WTC11 (cell line): ENCODE measurements around the gene OR2F2. TPM values are rescaled to one million over a fixed set of nuclear protein-coding genes. Genes with fewer than 3 reads are reported as not detected.

Experiments
- ATAC-seq: fragments of 200-7000 bp; cut with Tn5 transposase; 2 replicates; pipeline ENCODE4 v1.10.0; 2021; ENCODE audit warnings: mild to moderate bottlenecking, moderate library complexity
- CTCF ChIA-PET: fragments of 300-600 bp; sonication (Branson Sonifier 250); formaldehyde crosslinking; loops from one replicate; lab custom pipeline; 2021; ENCODE audit warnings: antibody characterized with exemption; lab: Charles Lee
- POLR2A ChIA-PET: fragments of 350-600 bp; sonication (Branson Sonifier 250); formaldehyde crosslinking; loops from one replicate; lab custom pipeline; 2021; ENCODE audit warnings: antibody characterized with exemption; lab: Charles Lee
- DNase-seq: peaks from one replicate; pipeline ENCODE4 v3.0.0; 2021; ENCODE audit warnings: low spot score
- H3K27ac Mint-ChIP-seq: 2 replicates; pipeline ENCODE4 v1.8.0; 2021; ENCODE audit warnings: mixed read lengths
- H3K27me3 Mint-ChIP-seq: 2 replicates; pipeline ENCODE4 v1.8.0; 2021; ENCODE audit warnings: low read depth, mild to moderate bottlenecking, moderate library complexity, mixed read lengths
- H3K36me3 Mint-ChIP-seq: 2 replicates; pipeline ENCODE4 v1.8.0; 2021; ENCODE audit warnings: mixed read lengths
- H3K4me1 Mint-ChIP-seq: 2 replicates; pipeline ENCODE4 v1.8.0; 2022; ENCODE audit warnings: mixed read lengths
- H3K4me3 Mint-ChIP-seq: 2 replicates; pipeline ENCODE4 v1.8.0; 2021; ENCODE audit warnings: mild to moderate bottlenecking, moderate library complexity, mixed read lengths
- H3K9me3 Mint-ChIP-seq: 2 replicates; pipeline ENCODE4 v1.8.0; 2021; ENCODE audit warnings: mixed read lengths
- CBFB ChIP-seq: sonication (generic); formaldehyde crosslinking; IDR thresholded peaks from 2 replicates; pipeline ENCODE4 v1.8.1; 2022; ENCODE audit warnings: mild to moderate bottlenecking, low read depth, missing genetic modification reagents
- EMX1 ChIP-seq: fragments of 250-450 bp; sonication (Bioruptor Pico); IDR thresholded peaks from 2 replicates; pipeline ENCODE4 v1.8.0; 2021; ENCODE audit warnings: mild to moderate bottlenecking
- FOXJ3 ChIP-seq: sonication (generic); formaldehyde crosslinking; IDR thresholded peaks from 2 replicates; pipeline ENCODE4 v1.9.0; 2021; ENCODE audit warnings: missing genetic modification reagents, mild to moderate bottlenecking, borderline replicate concordance
- FOXK1 ChIP-seq: sonication (generic); formaldehyde crosslinking; IDR thresholded peaks from 2 replicates; pipeline ENCODE4 v1.8.0; 2022; ENCODE audit warnings: mild to moderate bottlenecking, moderate library complexity, missing genetic modification reagents
- JUN ChIP-seq: sonication (generic); formaldehyde crosslinking; IDR thresholded peaks from 2 replicates; pipeline ENCODE4 v1.8.0; 2023; ENCODE audit warnings: mild to moderate bottlenecking, missing genetic modification reagents
- NFYB ChIP-seq: sonication (generic); formaldehyde crosslinking; conservative IDR thresholded peaks from 2 replicates; pipeline ENCODE4 v1.8.0; 2022; ENCODE audit warnings: low read depth, missing genetic modification reagents
- NR3C1 ChIP-seq: sonication (generic); formaldehyde crosslinking; conservative IDR thresholded peaks from 2 replicates; pipeline ENCODE4 v1.8.1; 2023; ENCODE audit warnings: low read depth, mild to moderate bottlenecking, missing genetic modification reagents
- TCF7 ChIP-seq: sonication (generic); formaldehyde crosslinking; IDR thresholded peaks from 2 replicates; pipeline ENCODE4 v1.8.0; 2022; ENCODE audit warnings: mild to moderate bottlenecking, low read depth, missing genetic modification reagents, moderate library complexity
- USF2 ChIP-seq: sonication (generic); formaldehyde crosslinking; IDR thresholded peaks from 2 replicates; pipeline ENCODE4 v1.8.1; 2023; ENCODE audit warnings: mild to moderate bottlenecking, missing genetic modification reagents, moderate library complexity
- ZNF317 ChIP-seq: sonication (generic); formaldehyde crosslinking; IDR thresholded peaks from 2 replicates; pipeline ENCODE4 v1.8.1; 2023; ENCODE audit warnings: low read depth, mild to moderate bottlenecking, moderate library complexity, missing genetic modification reagents, borderline replicate concordance
- ZNF416 ChIP-seq: fragments of 250-450 bp; sonication (Bioruptor Pico); IDR thresholded peaks from 2 replicates; pipeline ENCODE4 v1.9.0; 2021; ENCODE audit warnings: mild to moderate bottlenecking, inconsistent platforms
- ZNF425 ChIP-seq: fragments of 250-450 bp; sonication (Bioruptor Pico); conservative IDR thresholded peaks from 2 replicates; pipeline ENCODE4 v1.9.0; 2021; ENCODE audit warnings: mild to moderate bottlenecking
- total RNA-seq: library from RNA; stranded (reverse); gene quantifications from 3 replicates; pipeline ENCODE4 v1.2.3, GENCODE V29; 2021

Gene OR2F2
- total RNA-seq, 1 experiment from 2014 or later, result not detected

DNA sequence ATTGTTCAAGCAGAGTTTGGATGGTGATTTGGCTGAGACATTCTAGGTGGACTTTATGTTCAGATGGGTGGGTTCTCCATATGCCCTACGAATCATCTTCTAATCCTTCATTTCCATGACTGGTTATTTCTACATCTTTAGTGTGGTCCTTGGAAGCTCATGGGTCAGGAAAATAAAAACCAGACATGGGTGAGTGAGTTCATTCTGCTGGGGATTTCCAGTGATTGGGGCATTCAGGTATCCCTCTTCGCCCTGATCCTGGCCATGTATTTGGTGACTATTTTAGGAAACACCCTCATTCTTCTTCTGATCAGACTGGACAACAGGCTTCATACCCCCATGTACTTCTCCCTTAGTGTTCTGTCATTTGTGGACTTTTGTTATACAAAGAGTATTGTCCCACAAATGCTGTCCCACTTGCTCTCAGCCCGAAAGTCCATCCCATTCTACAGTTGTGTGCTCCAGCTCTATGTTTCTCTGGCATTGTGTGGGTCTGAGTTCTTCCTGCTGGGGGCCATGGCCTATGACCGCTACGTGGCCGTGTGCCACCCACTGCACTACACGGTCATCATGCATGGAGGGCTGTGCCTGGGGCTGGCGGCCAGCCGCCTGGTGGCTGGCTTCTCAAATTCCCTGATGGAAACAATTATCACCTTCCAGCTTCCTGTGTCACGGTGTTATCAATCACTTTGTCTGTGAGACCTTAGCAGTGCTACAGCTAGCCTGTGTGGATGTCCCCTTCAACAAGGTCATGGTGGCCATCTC is 45.9 kb downstream of the OR2F2 start:
- H3K27ac Mint-ChIP-seq, result no peak overlapping the region
- POLR2A ChIA-PET, result no interaction called here

DNA sequence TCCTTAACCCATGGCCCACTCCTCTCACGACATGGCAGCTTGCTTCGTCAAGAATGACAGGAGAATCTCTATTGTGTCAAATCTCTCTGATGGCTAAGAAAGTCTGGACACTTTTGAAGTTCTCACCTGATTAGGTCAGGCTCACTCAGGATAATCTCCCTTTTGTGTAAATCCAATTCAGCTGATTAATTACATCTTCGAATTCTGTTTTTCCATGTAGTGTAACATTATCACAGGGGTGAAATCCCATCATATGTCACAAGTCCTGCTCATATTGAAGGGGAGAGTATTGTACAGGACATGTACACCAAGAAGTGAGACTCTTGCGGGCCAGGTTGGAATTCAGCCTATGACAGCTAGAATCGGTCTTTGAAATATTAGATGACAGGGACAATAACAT is 48.9 kb downstream of the OR2F2 start:
- ATAC-seq, result no peak
- DNase-seq, result no peak
- TF ChIP-seq FOXJ3 (CRISPR knock-in tag) (no peak), EMX1 (CRISPR knock-in tag) (no peak), JUN (CRISPR knock-in tag) (no peak), NR3C1 (CRISPR knock-in tag) (no peak), USF2 (no peak), NFYB (CRISPR knock-in tag) (no peak), ZNF317 (no peak), TCF7 (CRISPR knock-in tag) (no peak)
- Mint-ChIP-seq H3K9me3 (peaks cover 21% of the 10 kb centered on the region), H3K4me3 (no peak overlapping the region), H3K27ac (no peak overlapping the region), H3K27me3 (no peaks in the 10 kb centered on the region; the same call in 1 of the 2 replicates), H3K36me3 (peaks cover 2% of the 10 kb centered on the region; the same call in 1 of the 2 replicates), H3K4me1 (no peaks in the 10 kb centered on the region)
- ChIA-PET POLR2A (interaction anchor here (0.6 kb wide), 1 partner anchor 710 kb away, joined by 3 read pairs; no protein-coding TSS in a partner anchor), CTCF (no interaction called here)

More for the DNA sequence above, 45.9 kb downstream of the OR2F2 start:
- Mint-ChIP-seq H3K9me3 (peaks cover 5% of the 10 kb centered on the region; the same call in 1 of the 2 replicates), H3K4me1 (no peaks in the 10 kb centered on the region), H3K36me3 (no peaks in the 10 kb centered on the region), H3K4me3 (no peak overlapping the region), H3K27me3 (no peaks in the 10 kb centered on the region; the same call in 1 of the 2 replicates)
- ATAC-seq (no peak), DNase-seq (no peak)
- TF ChIP-seq FOXK1 (CRISPR knock-in tag) (no peak), ZNF425 (CRISPR knock-in tag) (no peak), ZNF416 (CRISPR knock-in tag) (no peak), CBFB (CRISPR knock-in tag) (no peak)
- CTCF ChIA-PET, result no interaction called here

Other genes with a start within 250 kb of the OR2F2 start
- gene CTAGE6, start 177.5 kb upstream of the OR2F2 start, total RNA-seq, result not detected in 3 replicates
- gene TCAF1, start 33.1 kb upstream of the OR2F2 start, total RNA-seq, result 39.8 to 52.7 TPM (median 42.0 TPM) in 3 replicates
- not detected in 3 replicates for gene OR2F1, start 19.6 kb downstream of the OR2F2 start, total RNA-seq
- gene OR6B1, start 65.1 kb downstream of the OR2F2 start, total RNA-seq, result not detected in 3 replicates
- gene OR2A5, start 113.7 kb downstream of the OR2F2 start, total RNA-seq, result not detected in 3 replicates
- not detected in 3 replicates for gene OR2A25, start 134.6 kb downstream of the OR2F2 start, total RNA-seq
- gene OR2A12, start 151.0 kb downstream of the OR2F2 start, total RNA-seq, result not detected in 3 replicates
- not detected in 3 replicates for gene OR2A2, start 174.3 kb downstream of the OR2F2 start, total RNA-seq
- not detected in 3 replicates for gene OR2A14, start 187.9 kb downstream of the OR2F2 start, total RNA-seq
- 18.3 to 23.3 TPM (median 20.9 TPM) in 3 replicates for gene CTAGE4, start 248.2 kb downstream of the OR2F2 start, total RNA-seq